GM12892 (cell line): Measurements from ENCODE around the gene NEU1.

Source experiments
- POLR2A ChIP-seq: IDR thresholded peaks from 2 replicates; pipeline ENCODE4 v1.6.1; 2011; ENCODE audit warnings: low read depth, low read length, control low read depth
- POLR2AphosphoS5 ChIP-seq: IDR thresholded peaks from 2 replicates; pipeline ENCODE4 v1.6.1; 2011; ENCODE audit warnings: low read depth, low read length, control low read depth

GRCh38 chr6:31860349-31860748, 2.3 kb downstream of the NEU1 start:
- TF ChIP-seq POLR2A (no peak), POLR2AphosphoS5 (no peak)
